ENCODE data around the gene SLCO1B1.

SLCO1B1 gene

GRCh38 chr12:21220266-21220665, 89.3 kb downstream of the SLCO1B1 start:
- no peak for DNase-seq (ENCODE audit: low read depth in 2 of 2)

GRCh38 chr12:21221072-21221471, 90.1 kb downstream of the SLCO1B1 start:
- no peak for DNase-seq (ENCODE audit: low read depth in 2 of 2)

DNA sequence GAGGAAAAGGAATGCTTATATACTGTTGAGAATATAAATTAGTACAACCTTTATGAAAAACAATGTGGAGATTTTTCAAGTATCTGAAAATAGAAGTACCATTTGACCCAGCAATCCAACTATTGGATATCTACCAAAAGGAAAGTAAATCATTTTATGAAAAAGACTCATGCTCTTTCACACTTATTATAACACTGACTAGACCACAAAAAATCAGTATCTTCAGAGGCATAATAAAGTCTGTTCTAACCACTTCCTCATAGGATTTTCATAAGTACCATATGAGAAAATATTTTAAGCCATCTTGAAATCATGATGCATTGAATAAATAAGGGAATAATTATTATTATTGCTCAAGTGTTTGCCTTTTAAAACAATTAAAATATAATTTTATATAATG, 90.8 kb downstream of the SLCO1B1 start:
- DNase-seq (ENCODE audit: low read depth in 2 of 2) = no peak

DNA sequence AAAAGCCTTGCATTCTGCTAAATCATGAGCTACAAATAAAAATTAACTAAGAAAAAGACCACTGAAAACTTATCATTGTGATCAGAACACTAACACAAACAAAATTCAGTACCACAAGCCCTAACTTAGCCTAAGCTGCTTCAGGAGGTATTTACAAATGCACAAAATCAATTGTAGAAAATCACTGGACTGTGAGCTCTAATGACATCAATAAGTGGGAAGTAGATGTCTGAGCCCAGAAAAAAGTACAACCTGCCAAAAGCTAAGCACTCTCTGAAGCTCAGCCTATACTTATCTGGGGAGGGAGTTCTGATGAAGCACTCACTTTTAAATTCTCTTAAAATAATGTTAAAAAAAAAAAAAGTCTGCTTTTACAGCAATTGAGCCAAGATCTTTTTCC, 92.9 kb downstream of the SLCO1B1 start:
- DNase-seq (ENCODE audit: low read depth in 2 of 2) = no peak

DNA sequence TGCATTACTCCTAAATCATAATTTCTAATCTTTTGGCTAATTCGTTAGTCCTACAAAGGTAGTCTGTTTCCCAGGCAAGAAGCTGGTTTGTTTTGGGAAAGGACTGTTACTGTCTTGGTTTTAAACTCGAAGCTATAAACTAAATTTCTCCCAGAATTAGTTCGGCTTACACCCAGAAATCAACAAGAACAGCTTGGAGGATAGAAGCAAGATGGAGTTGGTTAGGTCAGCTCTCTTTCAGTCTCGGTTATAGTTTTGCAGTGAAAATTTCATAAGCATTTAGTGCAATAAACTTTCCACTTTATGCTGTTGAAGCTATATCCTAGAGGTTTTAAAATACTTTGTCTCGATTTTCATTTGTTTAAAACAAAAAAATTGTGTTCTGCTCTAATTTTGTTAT, 103.4 kb downstream of the SLCO1B1 start:
- DNase-seq (ENCODE audit: low read depth in 2 of 2) = no peak

DNA sequence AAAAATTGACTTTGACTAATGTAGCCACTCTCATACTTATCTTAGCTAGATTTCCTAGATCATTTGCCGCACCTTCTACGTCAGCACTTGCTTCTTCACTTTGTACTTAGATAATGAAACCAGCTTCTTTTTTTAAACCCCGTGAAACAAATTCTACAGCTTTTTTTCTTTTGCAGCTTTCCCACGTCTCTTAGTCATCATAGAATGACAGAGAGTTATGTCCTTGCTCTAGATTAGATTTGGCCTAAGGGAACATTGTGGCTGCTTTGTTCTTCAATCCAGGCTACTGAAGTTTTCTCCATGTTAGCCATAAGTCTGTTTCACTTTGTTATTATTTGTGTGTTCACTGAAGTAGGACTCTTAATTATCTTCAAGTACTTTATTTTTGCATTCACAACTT, 108.9 kb downstream of the SLCO1B1 start:
- no peak for DNase-seq (ENCODE audit: low read depth in 2 of 2)

DNA sequence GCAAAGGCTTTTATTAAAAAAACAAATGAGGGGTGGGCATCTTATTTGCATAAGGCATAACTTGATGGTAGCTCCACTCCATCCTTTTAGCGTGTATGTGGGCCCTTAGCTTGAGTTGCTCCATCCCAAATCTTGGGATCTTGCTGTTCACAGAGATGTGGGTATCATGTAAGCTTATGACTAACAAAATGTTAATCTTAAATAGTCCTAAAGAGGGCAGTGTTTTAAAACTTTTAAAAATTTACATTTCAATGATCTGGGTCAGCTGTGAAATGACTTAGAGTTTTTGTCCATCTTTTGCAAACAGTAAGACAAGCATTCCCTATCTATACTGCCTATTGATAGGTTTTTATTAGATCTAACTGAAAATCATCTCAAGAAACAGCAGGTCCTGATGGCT, 117.7 kb downstream of the SLCO1B1 start:
- DNase-seq (ENCODE audit: low read depth in 2 of 2) = no peak

- no peak for DNase-seq (ENCODE audit: low read depth in 2 of 2)
These were observed 121.1 kb downstream of the SLCO1B1 start for GRCh38 chr12:21252070-21252469.

DNA sequence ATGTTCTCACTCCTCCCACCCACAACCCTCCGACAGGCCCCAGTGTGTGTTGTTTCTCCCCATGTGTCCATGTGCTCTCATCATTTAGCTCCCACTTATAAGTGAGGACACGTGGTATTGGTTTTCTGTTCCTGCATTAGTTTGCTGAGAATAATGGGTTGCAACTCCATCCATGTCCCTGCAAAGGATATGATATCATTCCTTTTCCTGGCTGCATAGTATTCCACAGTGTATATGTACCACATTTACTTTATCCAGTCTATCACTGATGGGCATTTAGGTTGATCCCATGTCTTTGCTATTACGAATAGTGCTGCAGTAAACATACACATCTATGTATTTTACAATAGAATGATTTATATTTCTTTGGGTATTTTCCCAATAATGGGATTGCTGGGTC, 126.2 kb downstream of the SLCO1B1 start:
- DNase-seq (ENCODE audit: low read depth in 2 of 2) = no peak

- DNase-seq (ENCODE audit: low read depth in 2 of 2) = no peak
These were observed 133.2 kb downstream of the SLCO1B1 start for GRCh38 chr12:21264232-21264631.

- no peak for DNase-seq (ENCODE audit: low read depth in 2 of 2)
These were observed 134.9 kb downstream of the SLCO1B1 start for GRCh38 chr12:21265932-21266331.

GRCh38 chr12:21276826-21277225, 145.8 kb downstream of the SLCO1B1 start:
- DNase-seq (ENCODE audit: low read depth in 2 of 2) = no peak
